WERI-Rb-1 (cell line): Measurements from ENCODE around the gene VPS37D.
"Not testable (repeated sequence)": the region's sequence is repeated elsewhere in the genome, so short reads cannot be mapped to it uniquely, and the experiment has no call there.

Experiments used
- DNase-seq: peaks from one replicate; pipeline ENCODE4 v3.0.0-alpha.2; 2020
- H3K27ac ChIP-seq: fragments of 250-450 bp; sonication (Bioruptor Pico); 2 replicates; pipeline ENCODE4 v1.5.1; 2020; ENCODE audit warnings: mild to moderate bottlenecking, moderate library complexity
- H3K27me3 ChIP-seq: fragments of 250-450 bp; sonication (Bioruptor Pico); 2 replicates; pipeline ENCODE4 v1.5.1; 2021; ENCODE audit warnings: mild to moderate bottlenecking, low read depth, moderate library complexity; ENCODE audit not compliant: insufficient read depth, severe bottlenecking
- H3K36me3 ChIP-seq: fragments of 250-450 bp; sonication (Bioruptor Pico); 2 replicates; pipeline ENCODE4 v1.5.1; 2020; ENCODE audit warnings: mild to moderate bottlenecking, moderate library complexity
- H3K4me3 ChIP-seq: 2 replicates; pipeline ENCODE4 v1.5.1; 2011; ENCODE audit warnings: low read depth, mild to moderate bottlenecking, control low read depth, low read length
- H3K9me3 ChIP-seq: fragments of 250-450 bp; sonication (Bioruptor Pico); 2 replicates; pipeline ENCODE4 v1.5.1; 2021; ENCODE audit warnings: mild to moderate bottlenecking, moderate library complexity; ENCODE audit not compliant: severe bottlenecking
- TF ChIP-seq, protein P1 (sequence below): IDR thresholded peaks from 2 replicates; pipeline ENCODE4 v1.5.1; 2011; ENCODE audit warnings: low read depth, mild to moderate bottlenecking, control low read depth, inconsistent platforms, low read length

Gene VPS37D

DNA sequence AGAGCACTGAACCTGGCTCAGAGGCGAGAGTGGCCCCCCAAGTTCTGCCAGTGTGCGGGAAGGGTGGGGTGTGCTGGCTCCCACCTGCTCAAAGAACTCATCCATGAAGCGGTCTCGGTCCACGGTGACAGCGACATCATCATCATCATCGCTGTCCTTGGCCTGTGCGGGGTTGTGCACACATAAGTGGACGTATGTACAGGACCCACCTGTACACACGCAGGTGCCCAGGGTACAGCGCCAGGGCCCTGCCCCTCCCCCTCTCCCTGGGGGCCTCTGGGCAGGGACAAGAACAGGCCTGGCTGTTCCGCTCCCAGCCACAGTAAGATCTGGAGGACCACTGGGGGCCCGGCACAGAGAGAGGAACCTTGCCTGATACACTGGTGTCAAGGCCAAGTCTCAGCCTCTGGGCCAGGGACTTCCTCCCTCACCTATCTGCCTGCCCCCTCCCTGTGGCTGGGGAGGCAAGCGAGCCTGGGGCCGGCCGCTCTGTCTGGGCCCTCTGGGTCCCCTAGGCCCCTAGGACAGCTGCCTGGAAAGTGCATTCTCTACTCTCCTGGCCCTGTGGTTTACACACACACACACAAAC, 41.4 kb downstream of the VPS37D start:
- H3K9me3 ChIP-seq: no peaks in the 10 kb centered on the region
- no peaks in the 10 kb centered on the region for H3K27me3 ChIP-seq
- peaks cover 21% of the 10 kb centered on the region for H3K36me3 ChIP-seq
- H3K4me3 ChIP-seq: no peak overlapping the region
- TF ChIP-seq, protein P1, sequence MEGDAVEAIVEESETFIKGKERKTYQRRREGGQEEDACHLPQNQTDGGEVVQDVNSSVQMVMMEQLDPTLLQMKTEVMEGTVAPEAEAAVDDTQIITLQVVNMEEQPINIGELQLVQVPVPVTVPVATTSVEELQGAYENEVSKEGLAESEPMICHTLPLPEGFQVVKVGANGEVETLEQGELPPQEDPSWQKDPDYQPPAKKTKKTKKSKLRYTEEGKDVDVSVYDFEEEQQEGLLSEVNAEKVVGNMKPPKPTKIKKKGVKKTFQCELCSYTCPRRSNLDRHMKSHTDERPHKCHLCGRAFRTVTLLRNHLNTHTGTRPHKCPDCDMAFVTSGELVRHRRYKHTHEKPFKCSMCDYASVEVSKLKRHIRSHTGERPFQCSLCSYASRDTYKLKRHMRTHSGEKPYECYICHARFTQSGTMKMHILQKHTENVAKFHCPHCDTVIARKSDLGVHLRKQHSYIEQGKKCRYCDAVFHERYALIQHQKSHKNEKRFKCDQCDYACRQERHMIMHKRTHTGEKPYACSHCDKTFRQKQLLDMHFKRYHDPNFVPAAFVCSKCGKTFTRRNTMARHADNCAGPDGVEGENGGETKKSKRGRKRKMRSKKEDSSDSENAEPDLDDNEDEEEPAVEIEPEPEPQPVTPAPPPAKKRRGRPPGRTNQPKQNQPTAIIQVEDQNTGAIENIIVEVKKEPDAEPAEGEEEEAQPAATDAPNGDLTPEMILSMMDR: no peak
- peak overlapping the region; percentile 39 for H3K27ac ChIP-seq
- no peak for DNase-seq

DNA sequence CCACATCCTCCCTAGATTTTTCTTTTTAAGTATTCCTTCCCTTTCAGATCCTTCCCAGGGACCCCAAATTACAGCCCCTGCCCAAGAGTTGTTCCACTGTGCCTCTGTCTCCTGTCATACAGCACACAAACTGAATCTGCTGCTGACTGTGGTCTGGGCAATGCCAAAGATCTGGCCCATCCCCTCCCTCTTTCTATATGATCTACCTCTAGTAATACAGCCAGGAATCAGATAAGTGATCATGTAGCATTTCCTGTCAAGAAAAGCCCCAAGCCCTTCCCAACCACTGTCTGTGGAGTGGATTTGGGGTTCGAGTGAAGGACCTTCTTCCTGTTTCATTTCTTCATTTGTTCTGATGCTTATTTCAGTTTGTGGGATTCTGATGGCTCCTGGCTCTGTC, 45.1 kb downstream of the VPS37D start:
- no peak for DNase-seq
- TF ChIP-seq, protein P1: no peak
- H3K4me3 ChIP-seq: no peak overlapping the region
- peaks cover 25% of the 10 kb centered on the region for H3K36me3 ChIP-seq
- no peaks in the 10 kb centered on the region for H3K27me3 ChIP-seq
- H3K9me3 ChIP-seq: no peaks in the 10 kb centered on the region
- H3K27ac ChIP-seq: no peak overlapping the region

DNA sequence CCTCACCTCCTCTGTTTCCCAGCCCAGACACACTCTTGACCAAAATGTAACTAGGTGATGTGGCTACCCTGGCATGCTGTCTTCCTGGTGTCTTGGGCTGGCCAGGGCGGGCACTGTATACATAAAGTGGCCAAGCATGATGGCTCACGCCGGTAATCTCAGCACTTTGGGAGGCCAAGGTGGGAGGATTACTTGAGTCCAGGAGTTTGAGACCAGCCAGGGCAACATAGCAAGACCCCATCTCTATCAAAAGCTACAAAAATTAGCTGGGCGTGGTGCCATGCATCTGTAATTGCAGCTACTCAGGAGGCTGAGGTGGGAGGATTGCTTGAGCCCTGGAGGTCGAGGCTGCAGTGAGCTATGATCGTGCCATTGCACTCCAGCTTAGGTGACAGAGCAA, 45.7 kb downstream of the VPS37D start:
- not testable (repeated sequence) for DNase-seq, H3K9me3 ChIP-seq, H3K27me3 ChIP-seq, H3K4me3 ChIP-seq, H3K27ac ChIP-seq
- peaks cover 25% of the 10 kb centered on the region for H3K36me3 ChIP-seq

DNA sequence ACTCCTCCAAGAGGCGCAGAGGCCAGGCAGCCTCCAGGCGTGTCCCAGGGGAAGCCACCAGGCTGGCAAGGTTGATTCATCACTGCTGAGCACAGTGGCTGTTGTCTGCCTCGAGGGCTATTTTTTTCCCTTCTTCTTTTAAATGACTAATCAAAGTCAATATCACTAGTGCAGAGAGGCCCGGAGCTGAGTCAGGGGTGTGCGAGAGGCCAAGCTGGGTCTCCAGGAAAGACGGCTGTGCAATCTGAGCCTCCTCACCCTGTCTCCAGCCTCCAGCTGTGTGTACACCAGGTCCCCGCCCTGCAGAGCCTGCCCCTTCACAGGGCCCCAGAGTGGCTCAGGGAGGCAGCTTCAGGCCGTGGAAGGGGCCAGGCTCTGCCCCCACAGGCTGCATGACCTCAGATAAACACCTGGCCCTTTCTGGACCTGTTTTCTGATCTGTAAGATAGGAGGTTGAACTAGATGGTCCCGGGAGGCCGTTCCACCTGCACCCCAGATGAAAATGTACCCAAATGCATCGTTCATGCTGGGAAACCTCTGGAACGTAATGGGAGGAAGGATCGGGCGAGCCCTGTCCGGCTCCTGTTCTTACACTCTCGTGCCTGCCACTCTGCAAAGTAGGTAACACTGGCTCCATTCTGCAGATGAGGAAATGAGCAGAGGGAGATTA, 48.2 kb downstream of the VPS37D start:
- H3K27me3 ChIP-seq: no peaks in the 10 kb centered on the region
- peaks cover 17% of the 10 kb centered on the region for H3K36me3 ChIP-seq
- DNase-seq: peak; percentile 56
- H3K27ac ChIP-seq: peak overlapping the region; percentile 77
- TF ChIP-seq, protein P1: no peak
- H3K9me3 ChIP-seq: no peaks in the 10 kb centered on the region
- H3K4me3 ChIP-seq: no peak overlapping the region

DNA sequence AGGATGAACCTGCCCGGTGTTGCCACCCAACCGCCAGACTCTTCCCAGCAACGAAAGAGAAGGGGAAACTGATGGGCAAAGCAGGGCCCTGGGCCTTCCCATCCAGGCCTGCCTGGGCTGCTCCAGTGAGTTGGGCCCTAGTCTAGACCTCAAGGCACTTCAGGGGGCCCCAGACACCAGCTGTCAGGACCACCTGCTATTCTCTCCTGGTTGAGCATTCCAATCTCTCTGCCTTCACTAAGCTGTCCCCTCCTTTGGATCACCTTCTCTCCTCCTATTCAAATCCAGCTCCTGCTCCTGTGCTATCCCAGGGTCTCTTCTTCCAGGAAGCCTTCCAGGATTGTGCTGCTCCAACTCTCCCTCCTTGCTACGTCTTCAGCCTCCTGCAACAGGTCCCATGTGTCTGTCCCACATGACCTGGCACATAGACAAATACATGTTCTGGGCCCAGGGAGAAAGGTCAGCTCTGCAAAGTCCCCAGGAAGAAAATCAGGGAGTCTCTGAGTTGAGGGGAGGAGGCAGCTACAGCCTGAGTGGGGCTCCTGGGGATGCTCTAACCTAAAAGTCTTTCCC, 48.8 kb downstream of the VPS37D start:
- no peaks in the 10 kb centered on the region for H3K9me3 ChIP-seq
- peaks cover 17% of the 10 kb centered on the region for H3K36me3 ChIP-seq
- no peaks in the 10 kb centered on the region for H3K27me3 ChIP-seq
- TF ChIP-seq, protein P1: no peak
- no peak overlapping the region for H3K4me3 ChIP-seq
- DNase-seq: no peak
- H3K27ac ChIP-seq: peak overlapping the region; percentile 77

DNA sequence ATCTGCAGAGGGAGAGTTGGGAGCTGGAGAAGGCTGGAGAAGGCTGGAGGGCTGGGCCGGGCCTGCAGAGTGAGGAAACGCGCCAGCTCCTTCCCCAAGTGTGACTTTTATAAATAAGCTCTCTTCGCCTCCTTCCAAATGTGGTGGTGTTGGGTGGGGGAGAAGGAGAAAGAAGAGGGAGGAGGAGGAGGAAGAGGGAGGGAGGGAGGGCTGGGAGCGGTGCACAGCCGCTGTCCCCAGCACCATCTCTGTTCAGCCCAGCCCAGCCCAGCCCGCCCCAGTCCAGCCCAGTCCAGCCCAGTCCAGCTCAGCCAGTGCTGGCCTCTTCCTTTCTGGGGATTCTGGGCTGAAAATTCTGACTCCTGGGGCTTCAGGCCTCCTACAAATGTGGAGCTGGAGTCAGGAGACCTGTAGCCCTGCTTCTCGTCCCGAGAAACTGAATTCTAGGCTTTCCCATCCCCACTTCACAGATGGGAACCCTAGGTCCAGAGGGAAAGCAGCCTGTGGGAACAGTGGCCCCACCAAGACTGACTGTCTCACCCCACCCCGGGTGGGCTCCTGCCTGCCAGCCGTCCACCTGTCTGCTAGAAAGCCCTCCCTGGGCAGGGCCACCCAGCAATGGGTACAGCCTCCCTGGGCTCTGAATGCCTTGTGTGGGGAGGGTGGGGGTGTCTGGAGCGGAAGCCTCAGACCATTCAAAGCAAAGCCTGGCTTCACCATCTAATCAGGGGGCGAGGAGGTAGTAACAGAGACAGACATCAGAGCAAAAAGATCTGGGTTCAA, 49.6 kb downstream of the VPS37D start:
- no peak overlapping the region for H3K4me3 ChIP-seq
- peak overlapping the region; percentile 77 for H3K27ac ChIP-seq
- no peaks in the 10 kb centered on the region for H3K9me3 ChIP-seq
- TF ChIP-seq, protein P1: no peak
- H3K27me3 ChIP-seq: no peaks in the 10 kb centered on the region
- H3K36me3 ChIP-seq: peaks cover 17% of the 10 kb centered on the region
- no peak for DNase-seq
